SK-N-SH (cell line): Measurements from ENCODE around the gene COG4. TPM values are rescaled to one million over a fixed set of nuclear protein-coding genes. Genes with fewer than 3 reads are reported as not detected.

Source experiments
- CTCF ChIA-PET: fragments of 300-600, 350-600 bp; formaldehyde crosslinking; extraction: SDS; loops from one replicate; lab custom pipeline; 2021; lab: Yijun Ruan, JAX
- POLR2A ChIA-PET: fragments of 350-600 bp; sonication (Branson Sonifier 250); formaldehyde crosslinking; extraction: SDS; loops from one replicate; lab custom pipeline; 2020; ENCODE audit warnings: antibody characterized with exemption, inconsistent platforms; lab: Yijun Ruan, JAX
- DNase-seq: peaks from one replicate; pipeline ENCODE4 v3.0.0; 2012
- H2AFZ ChIP-seq: fragments of 200-600 bp; sonication (generic); 2 replicates; pipeline ENCODE4 v1.8.1; 2016; ENCODE audit warnings: antibody characterized with exemption, mild to moderate bottlenecking, low read depth
- H3F3A ChIP-seq: fragments of 200-600 bp; sonication (generic); replicated peaks from 2 replicates; pipeline ENCODE3; 2016; ENCODE audit warnings: antibody characterized with exemption, mild to moderate bottlenecking; ENCODE audit not compliant: insufficient read depth
- H3K27ac ChIP-seq, 2 experiments: fragments of 200-500 bp in 1 of 2; fragments of 200-600 bp in 1 of 2; sonication (Bioruptor generic) in 1 of 2; sonication (generic), shearing (Covaris generic) in 1 of 2; 2 replicates each; pipeline versions ENCODE4 v1.5.1 to v1.6.1; 2014 to 2016; ENCODE audit warnings: low read depth in 2 of 2, inconsistent platforms in 1 of 2, low read length in 1 of 2, mild to moderate bottlenecking in 1 of 2, mixed read lengths in 1 of 2
- H3K27me3 ChIP-seq: fragments of 200-600 bp; sonication (generic), shearing (Covaris generic); 2 replicates; pipeline ENCODE4 v1.6.1; 2016; ENCODE audit warnings: mixed run types; ENCODE audit not compliant: insufficient read depth
- H3K36me3 ChIP-seq, 2 experiments: fragments of 200-500 bp in 1 of 2; fragments of 200-600 bp in 1 of 2; sonication (Bioruptor generic) in 1 of 2; sonication (generic) in 1 of 2; replicated peaks in 1 of 2; 2 replicates each; pipeline versions ENCODE3 to v1.5.1; 2014 to 2016; ENCODE audit warnings: low read length in 1 of 2, mild to moderate bottlenecking in 1 of 2; ENCODE audit not compliant: insufficient read depth in 2 of 2, control insufficient read depth in 1 of 2
- H3K4me1 ChIP-seq, 2 experiments: fragments of 200-500 bp in 1 of 2; fragments of 200-600 bp in 1 of 2; sonication (Bioruptor generic) in 1 of 2; sonication (generic), shearing (Covaris generic) in 1 of 2; 2 replicates each; pipeline versions ENCODE4 v1.5.1 to v1.6.1; 2014 to 2016; ENCODE audit warnings: low read depth in 1 of 2, low read length in 1 of 2, mixed run types in 1 of 2; ENCODE audit not compliant: insufficient read depth in 2 of 2, control insufficient read depth in 1 of 2
- H3K4me2 ChIP-seq: fragments of 200-600 bp; sonication (generic), shearing (Covaris generic); 2 replicates; pipeline ENCODE4 v1.6.1; 2017; ENCODE audit warnings: mixed run types
- H3K4me3 ChIP-seq, 2 experiments: fragments of 200-500 bp in 1 of 2; fragments of 200-600 bp in 1 of 2; sonication (Bioruptor generic) in 1 of 2; sonication (generic), shearing (Covaris generic) in 1 of 2; 2 replicates each; pipeline versions ENCODE4 v1.5.1 to v1.8.1; 2014 to 2016; ENCODE audit warnings: low read depth in 2 of 2, inconsistent platforms in 1 of 2, low read length in 1 of 2, mild to moderate bottlenecking in 1 of 2, mixed read lengths in 1 of 2, moderate library complexity in 1 of 2
- H3K79me2 ChIP-seq: fragments of 200-600 bp; sonication (generic); 2 replicates; pipeline ENCODE4 v1.8.1; 2017; ENCODE audit warnings: mild to moderate bottlenecking; ENCODE audit not compliant: insufficient read depth
- H3K9ac ChIP-seq: fragments of 200-600 bp; sonication (generic); 2 replicates; pipeline ENCODE4 v1.6.1; 2017; ENCODE audit warnings: mixed run types
- H3K9me2 ChIP-seq: fragments of 200-600 bp; sonication (generic); 2 replicates; pipeline ENCODE4 v1.6.1; 2017; ENCODE audit warnings: mixed run types
- H3K9me3 ChIP-seq: fragments of 200-600 bp; sonication (generic); 2 replicates; pipeline ENCODE4 v1.6.1; 2017; ENCODE audit warnings: mixed run types, mild to moderate bottlenecking, moderate library complexity
- H4K20me1 ChIP-seq: fragments of 200-600 bp; sonication (generic); 2 replicates; pipeline ENCODE4 v1.6.1; 2017; ENCODE audit warnings: mild to moderate bottlenecking, mixed run types; ENCODE audit not compliant: insufficient read depth
- ELF1 ChIP-seq: IDR thresholded peaks from 2 replicates; pipeline ENCODE4 v1.4.0; 2012
- EP300 ChIP-seq, 2 experiments: IDR thresholded peaks; 2 replicates each; pipeline versions ENCODE4 v1.4.0 to v1.6.1; 2012; ENCODE audit warnings: borderline replicate concordance in 1 of 2, low read depth in 1 of 2, low read length in 1 of 2
- EZH2phosphoT487 ChIP-seq: fragments of 200-600 bp; sonication (generic); IDR thresholded peaks from 2 replicates; pipeline ENCODE4 v1.6.1; 2017; ENCODE audit warnings: low read depth, mixed run types, mild to moderate bottlenecking, antibody characterized with exemption, moderate library complexity, borderline replicate concordance
- FOSL2 ChIP-seq: IDR thresholded peaks from 2 replicates; pipeline ENCODE4 v1.4.0; 2012; ENCODE audit warnings: low read depth, mild to moderate bottlenecking, moderate library complexity, borderline replicate concordance
- FOXJ3 ChIP-seq: sonication (generic); formaldehyde crosslinking; IDR thresholded peaks from 2 replicates; pipeline ENCODE4 v1.5.1; 2020; ENCODE audit warnings: mild to moderate bottlenecking, missing genetic modification reagents
- FOXM1 ChIP-seq: IDR thresholded peaks from 2 replicates; pipeline ENCODE4 v1.4.0; 2012; ENCODE audit warnings: low read depth, mild to moderate bottlenecking
- GATA2 ChIP-seq: sonication (generic); formaldehyde crosslinking; IDR thresholded peaks from 2 replicates; pipeline ENCODE4 v1.5.0; 2020; ENCODE audit warnings: mild to moderate bottlenecking, missing genetic modification reagents
- MAX ChIP-seq: IDR thresholded peaks from 2 replicates; pipeline ENCODE4 v1.4.0; 2012; ENCODE audit warnings: low read depth
- NRF1 ChIP-seq: IDR thresholded peaks from 2 replicates; pipeline ENCODE4 v1.6.1; 2012; ENCODE audit warnings: low read depth, mild to moderate bottlenecking, low read length
- RCOR1 ChIP-seq: fragments of 150-350 bp; IDR thresholded peaks from 2 replicates; pipeline ENCODE4 v1.6.1; 2017; ENCODE audit warnings: antibody characterized with exemption, low read length
- RXRA ChIP-seq: IDR thresholded peaks from 2 replicates; pipeline ENCODE4 v1.4.0; 2012; ENCODE audit warnings: low read depth, mild to moderate bottlenecking, borderline replicate concordance
- TAF1 ChIP-seq: IDR thresholded peaks from 2 replicates; pipeline ENCODE4 v1.6.1; 2012; ENCODE audit warnings: low read depth, mild to moderate bottlenecking, low read length, moderate library complexity, borderline replicate concordance
- TEAD4 ChIP-seq: IDR thresholded peaks from 2 replicates; pipeline ENCODE4 v1.4.0; 2012; ENCODE audit warnings: mild to moderate bottlenecking, borderline replicate concordance; ENCODE audit not compliant: insufficient read depth
- USF1 ChIP-seq: IDR thresholded peaks from 2 replicates; pipeline ENCODE4 v1.4.0; 2012; ENCODE audit warnings: low read depth, borderline replicate concordance
- USF2 ChIP-seq: fragments of 150-350 bp; IDR thresholded peaks from 2 replicates; pipeline ENCODE4 v1.6.1; 2017; ENCODE audit warnings: antibody characterized with exemption, low read length, low read depth, borderline replicate concordance
- YY1 ChIP-seq: IDR thresholded peaks from 2 replicates; pipeline ENCODE4 v1.4.0; 2012; ENCODE audit warnings: low read depth, mild to moderate bottlenecking
- whole genome bisulfite sequencing: methylation state at CpG from one replicate; pipeline ENCODE4 v1.1.6; 2017; ENCODE audit warnings: low lambda C conversion rate; 5-methylcytosine and 5-hydroxymethylcytosine counted together
- polyA plus RNA-seq, 3 experiments: library from polyadenylated mRNA; depleted of rRNA; stranded (reverse); fragments of >200 nt; gene quantifications; 2 replicates each; pipeline ENCODE4 v1.2.3, GENCODE V29; 2012
- TF ChIP-seq, protein P1 (sequence below): IDR thresholded peaks from 2 replicates; pipeline ENCODE4; 2012

COG4 gene
- polyA plus RNA-seq, 1 of the 3 experiments (the other 2 are of a cell fraction), result 54.4 TPM

- Histone ChIP-seq H3K27me3 (no peaks in the 10 kb centered on the region), H3K36me3 (no peaks in the 10 kb centered on the region), H3F3A (no peaks in the 10 kb centered on the region), H3K27ac (no peak overlapping the region), H3K9me3 (no peaks in the 10 kb centered on the region), H3K9me2 (no peaks in the 10 kb centered on the region), H3K79me2 (no peaks in the 10 kb centered on the region), H3K4me3 (no peak overlapping the region), H3K9ac (no peak overlapping the region), H2AFZ (no peak overlapping the region), H3K4me2 (no peak overlapping the region), H4K20me1 (no peaks in the 10 kb centered on the region), H3K4me1 (peaks cover 0 to 3% of the 10 kb centered on the region in 2 experiments; a peak in 1 of 4 replicates)
- DNase-seq, result no peak
- POLR2A ChIA-PET, result interaction anchor here (0.6 to 1.6 kb wide), 2 partner anchors 86 to 90 kb away, joined by 6 read pairs; no protein-coding TSS in a partner anchor
- TF ChIP-seq EZH2phosphoT487, result no peak
- CTCF ChIA-PET, result no interaction called here
- 84% methylated on average over 6 of the region's 11 CpGs for WGBS
These were observed 56.2 kb downstream of the COG4 start for GRCh38 chr16:70467113-70467512.

GRCh38 chr16:70466805-70467076 is 56.6 kb downstream of the COG4 start:
- H2AFZ ChIP-seq, result no peak overlapping the region
- no peaks in the 10 kb centered on the region for H3K9me2 ChIP-seq
- no peak overlapping the region for H3K4me2 ChIP-seq
- no peak overlapping the region for H3K9ac ChIP-seq
- H3K36me3 ChIP-seq, result no peaks in the 10 kb centered on the region
- H3K4me1 ChIP-seq, result peaks cover 0 to 3% of the 10 kb centered on the region in 2 experiments; a peak in 1 of 4 replicates
- ChIA-PET CTCF (interaction anchor here (0.9 to 1.2 kb wide), 2 partner anchors 11 to 86 kb away, joined by 3 read pairs; no protein-coding TSS in a partner anchor), POLR2A (interaction anchor here (0.6 to 1.6 kb wide), 2 partner anchors 86 to 90 kb away, joined by 6 read pairs; no protein-coding TSS in a partner anchor)
- 67% methylated on average over 3 of the region's 7 CpGs for WGBS
- H3K27me3 ChIP-seq, result no peaks in the 10 kb centered on the region
- H3K9me3 ChIP-seq, result no peaks in the 10 kb centered on the region
- no peak overlapping the region for H3K27ac ChIP-seq
- no peaks in the 10 kb centered on the region for H4K20me1 ChIP-seq
- DNase-seq, result no peak
- H3K79me2 ChIP-seq, result no peaks in the 10 kb centered on the region
- TF ChIP-seq RCOR1, result no peak
- no peak for TF ChIP-seq TEAD4
- no peak for TF ChIP-seq NRF1
- TF ChIP-seq USF1, result no peak
- no peak for TF ChIP-seq RXRA
- TF ChIP-seq, protein P1, sequence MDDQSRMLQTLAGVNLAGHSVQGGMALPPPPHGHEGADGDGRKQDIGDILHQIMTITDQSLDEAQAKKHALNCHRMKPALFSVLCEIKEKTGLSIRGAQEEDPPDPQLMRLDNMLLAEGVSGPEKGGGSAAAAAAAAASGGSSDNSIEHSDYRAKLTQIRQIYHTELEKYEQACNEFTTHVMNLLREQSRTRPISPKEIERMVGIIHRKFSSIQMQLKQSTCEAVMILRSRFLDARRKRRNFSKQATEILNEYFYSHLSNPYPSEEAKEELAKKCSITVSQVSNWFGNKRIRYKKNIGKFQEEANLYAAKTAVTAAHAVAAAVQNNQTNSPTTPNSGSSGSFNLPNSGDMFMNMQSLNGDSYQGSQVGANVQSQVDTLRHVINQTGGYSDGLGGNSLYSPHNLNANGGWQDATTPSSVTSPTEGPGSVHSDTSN, result no peak
- TF ChIP-seq FOXM1, result no peak
- TF ChIP-seq USF2, result no peak
- no peak for TF ChIP-seq TAF1
- TF ChIP-seq FOXJ3 (CRISPR knock-in tag), result no peak
- no peak for TF ChIP-seq FOSL2
- no peak for TF ChIP-seq YY1
- no peak for TF ChIP-seq ELF1
- no peak for TF ChIP-seq EP300 (IDR thresholded peaks at IDR 0.05; ENCODE audit: borderline replicate concordance in 1 of 2, low read depth in 1 of 2, low read length in 1 of 2)
- no peak for TF ChIP-seq MAX
- TF ChIP-seq GATA2 (CRISPR knock-in tag), result no peak
- H3F3A ChIP-seq, result no peaks in the 10 kb centered on the region
- no peak overlapping the region for H3K4me3 ChIP-seq
